Measurements from ENCODE around the gene INSIG1. TPM values are rescaled to one million over a fixed set of nuclear protein-coding genes. Genes with fewer than 3 reads are reported as not detected.

Gene INSIG1
- total RNA-seq, 1 experiment from 2014 or later = 54.7 TPM

DNA sequence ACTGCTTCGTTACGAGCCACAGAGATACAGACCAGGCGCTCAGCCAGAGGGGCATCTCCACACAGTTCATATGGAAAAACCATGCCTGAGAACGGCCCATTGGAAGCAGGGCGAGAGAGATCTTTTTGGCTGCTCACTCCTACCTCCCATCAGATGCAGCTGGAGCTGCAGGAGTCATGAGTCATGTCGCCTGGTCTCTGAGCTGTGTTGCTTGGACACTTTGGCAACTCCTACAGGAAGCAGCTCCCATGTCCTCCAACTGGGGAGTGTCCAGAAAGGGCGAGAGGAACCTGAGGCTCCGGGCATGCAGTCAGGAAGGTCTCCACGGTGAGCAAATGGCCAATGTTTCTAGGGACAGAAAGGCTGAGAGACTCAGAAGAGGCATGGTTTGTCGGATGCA, 24.9 kb downstream of the INSIG1 start:
- Histone ChIP-seq H3K27me3 (ENCODE audit: insufficient read depth, low read length) (peaks cover 7% of the 10 kb centered on the region; the same call in 1 of the 2 replicates), H3K4me3 (replicated peaks in 1 of 2; ENCODE audit: low read depth in 1 of 2, low read length in 2 of 2) (no peak overlapping the region), H3K9me2 (ENCODE audit: insufficient read depth) (no peaks in the 10 kb centered on the region), H3K4me1 (ENCODE audit: control insufficient read depth in 1 of 2, insufficient read depth in 2 of 2, low read length in 2 of 2) (peaks cover 0 to 5% of the 10 kb centered on the region in 2 experiments; a peak in 1 of 4 replicates), H2AFZ (ENCODE audit: low read depth, low read length, poor library complexity, severe bottlenecking) (no peak overlapping the region), H4K20me1 (ENCODE audit: insufficient read depth) (no peaks in the 10 kb centered on the region), H3K9ac (ENCODE audit: low read length) (no peak overlapping the region), H3K27ac (ENCODE audit: low read depth, low read length) (no peak overlapping the region), H3K79me2 (ENCODE audit: insufficient read depth, low read length) (no peaks in the 10 kb centered on the region), H3K36me3 (ENCODE audit: control insufficient read depth in 1 of 2, insufficient read depth in 2 of 2, low read length in 2 of 2) (no peaks in the 10 kb centered on the region), H3K9me3 (ENCODE audit: control insufficient read depth in 1 of 2, insufficient read depth in 1 of 2, low read depth in 1 of 2, low read length in 2 of 2) (no peaks in the 10 kb centered on the region), H3K4me2 (ENCODE audit: low read length) (0 out of 2 replicates have a peak overlapping the region, but pooled peaks have one; percentile 20)
- RAD21 ChIA-PET (ENCODE audit: low non-redundant PET in 1 of 2, low total read pairs in 2 of 2, uncharacterized antibody in 2 of 2, unreplicated experiment in 2 of 2) = no interaction called here
- POLR2A ChIA-PET = no interaction called here
- intact Hi-C loops (cut with micrococcal nuclease) = no loop called here
- ATAC-seq (peak; percentile 67), DNase-seq (ENCODE audit: low read depth, low spot score) (no peak)
- BruUV-seq (replicated peaks) = no TSS peak
- no peak for TF ChIP-seq JUND (IDR thresholded peaks at IDR 0.05)
- no peak for TF ChIP-seq SRF (IDR thresholded peaks at IDR 0.05; ENCODE audit: low read depth)
- no peak for TF ChIP-seq SIN3A (IDR thresholded peaks at IDR 0.05; ENCODE audit: low read depth)
- TF ChIP-seq ELF1 (IDR thresholded peaks at IDR 0.05; ENCODE audit: borderline replicate concordance, low read depth) = no peak
- TF ChIP-seq RAD21 (IDR thresholded peaks at IDR 0.05; ENCODE audit: low read depth) = no peak
- TF ChIP-seq SP1 (IDR thresholded peaks at IDR 0.05; ENCODE audit: low read depth) = no peak
- CTCF ChIA-PET = no interaction called here

DNA sequence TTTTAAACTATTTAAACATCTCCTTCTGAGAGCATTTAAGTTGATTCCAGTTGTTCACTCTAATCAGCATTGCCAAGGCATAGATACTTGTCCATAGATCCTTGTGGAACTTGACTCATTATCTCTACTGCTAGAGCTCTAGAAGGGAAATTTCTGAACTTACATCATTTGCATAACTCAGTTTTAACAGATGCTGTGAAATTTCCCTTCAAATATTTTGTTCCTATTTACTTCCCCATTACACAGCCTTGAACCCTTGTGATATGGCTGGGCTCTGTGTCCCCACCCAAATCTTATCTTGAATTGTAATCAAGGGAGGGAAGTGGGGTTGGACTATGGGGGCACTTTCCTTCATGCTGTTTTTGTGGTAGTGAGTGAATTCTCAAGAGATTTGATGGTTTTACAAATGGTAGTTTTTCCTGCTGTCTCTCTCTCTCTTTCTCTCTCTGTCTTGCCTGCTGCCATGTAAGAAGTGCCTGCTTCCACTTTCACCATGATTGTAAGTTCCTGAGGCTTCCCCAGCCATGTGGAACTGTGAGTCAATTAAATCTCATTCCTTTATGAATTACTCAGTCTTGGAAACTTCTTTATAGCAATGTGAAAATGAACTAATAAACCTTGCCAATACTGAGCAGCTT, 25.4 kb downstream of the INSIG1 start:
- no peak overlapping the region for H2AFZ ChIP-seq (ENCODE audit: low read depth, low read length, poor library complexity, severe bottlenecking)
- H3K36me3 ChIP-seq (ENCODE audit: control insufficient read depth in 1 of 2, insufficient read depth in 2 of 2, low read length in 2 of 2) = no peaks in the 10 kb centered on the region
- no peak for DNase-seq (ENCODE audit: low read depth, low spot score)
- H3K4me2 ChIP-seq (ENCODE audit: low read length) = no peak overlapping the region
- no peak overlapping the region for H3K27ac ChIP-seq (ENCODE audit: low read depth, low read length)
- H3K9me2 ChIP-seq (ENCODE audit: insufficient read depth) = no peaks in the 10 kb centered on the region
- no peak overlapping the region for H3K9ac ChIP-seq (ENCODE audit: low read length)
- H3K4me3 ChIP-seq (replicated peaks in 1 of 2; ENCODE audit: low read depth in 1 of 2, low read length in 2 of 2) = no peak overlapping the region
- CTCF ChIA-PET = no interaction called here
- intact Hi-C loops (cut with micrococcal nuclease) = no loop called here
- BruUV-seq (replicated peaks) = no TSS peak
- H3K79me2 ChIP-seq (ENCODE audit: insufficient read depth, low read length) = no peaks in the 10 kb centered on the region
- no peaks in the 10 kb centered on the region for H3K9me3 ChIP-seq (ENCODE audit: control insufficient read depth in 1 of 2, insufficient read depth in 1 of 2, low read depth in 1 of 2, low read length in 2 of 2)
- ATAC-seq = no peak
- no peaks in the 10 kb centered on the region for H4K20me1 ChIP-seq (ENCODE audit: insufficient read depth)
- peaks cover 0 to 5% of the 10 kb centered on the region in 2 experiments; a peak in 1 of 4 replicates for H3K4me1 ChIP-seq (ENCODE audit: control insufficient read depth in 1 of 2, insufficient read depth in 2 of 2, low read length in 2 of 2)
- TF ChIP-seq POLR2A (IDR thresholded peaks at IDR 0.05; ENCODE audit: borderline replicate concordance, extremely low read depth, insufficient read depth, insufficient read length) (no peak), TCF7L2 (IDR thresholded peaks at IDR 0.05; ENCODE audit: borderline replicate concordance, extremely low read depth, insufficient read depth, insufficient read length) (no peak), SP1 (IDR thresholded peaks at IDR 0.05; ENCODE audit: low read depth) (no peak), CEBPB (IDR thresholded peaks at IDR 0.05; ENCODE audit: low read depth) (no peak), SIN3A (IDR thresholded peaks at IDR 0.05; ENCODE audit: low read depth) (no peak), FOSL1 (IDR thresholded peaks at IDR 0.05; ENCODE audit: low read depth) (no peak), EZH2phosphoT487 (IDR thresholded peaks at IDR 0.05; ENCODE audit: borderline replicate concordance) (no peak), ZNF274 (IDR thresholded peaks at IDR 0.05; ENCODE audit: low read depth, low read length) (no peak), POLR2AphosphoS5 (IDR thresholded peaks at IDR 0.05; ENCODE audit: low read depth, low read length) (no peak), RAD21 (IDR thresholded peaks at IDR 0.05; ENCODE audit: low read depth) (no peak)
- TF ChIP-seq, protein P1, sequence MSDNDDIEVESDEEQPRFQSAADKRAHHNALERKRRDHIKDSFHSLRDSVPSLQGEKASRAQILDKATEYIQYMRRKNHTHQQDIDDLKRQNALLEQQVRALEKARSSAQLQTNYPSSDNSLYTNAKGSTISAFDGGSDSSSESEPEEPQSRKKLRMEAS (IDR thresholded peaks at IDR 0.05) = no peak
- RAD21 ChIA-PET (ENCODE audit: low non-redundant PET in 1 of 2, low total read pairs in 2 of 2, uncharacterized antibody in 2 of 2, unreplicated experiment in 2 of 2) = no interaction called here
- peaks cover 7% of the 10 kb centered on the region; the same call in 1 of the 2 replicates for H3K27me3 ChIP-seq (ENCODE audit: insufficient read depth, low read length)
- POLR2A ChIA-PET = no interaction called here

Data from HCT116 (cell line).